Measurements from ENCODE around the gene ARL3.

ARL3 gene

DNA sequence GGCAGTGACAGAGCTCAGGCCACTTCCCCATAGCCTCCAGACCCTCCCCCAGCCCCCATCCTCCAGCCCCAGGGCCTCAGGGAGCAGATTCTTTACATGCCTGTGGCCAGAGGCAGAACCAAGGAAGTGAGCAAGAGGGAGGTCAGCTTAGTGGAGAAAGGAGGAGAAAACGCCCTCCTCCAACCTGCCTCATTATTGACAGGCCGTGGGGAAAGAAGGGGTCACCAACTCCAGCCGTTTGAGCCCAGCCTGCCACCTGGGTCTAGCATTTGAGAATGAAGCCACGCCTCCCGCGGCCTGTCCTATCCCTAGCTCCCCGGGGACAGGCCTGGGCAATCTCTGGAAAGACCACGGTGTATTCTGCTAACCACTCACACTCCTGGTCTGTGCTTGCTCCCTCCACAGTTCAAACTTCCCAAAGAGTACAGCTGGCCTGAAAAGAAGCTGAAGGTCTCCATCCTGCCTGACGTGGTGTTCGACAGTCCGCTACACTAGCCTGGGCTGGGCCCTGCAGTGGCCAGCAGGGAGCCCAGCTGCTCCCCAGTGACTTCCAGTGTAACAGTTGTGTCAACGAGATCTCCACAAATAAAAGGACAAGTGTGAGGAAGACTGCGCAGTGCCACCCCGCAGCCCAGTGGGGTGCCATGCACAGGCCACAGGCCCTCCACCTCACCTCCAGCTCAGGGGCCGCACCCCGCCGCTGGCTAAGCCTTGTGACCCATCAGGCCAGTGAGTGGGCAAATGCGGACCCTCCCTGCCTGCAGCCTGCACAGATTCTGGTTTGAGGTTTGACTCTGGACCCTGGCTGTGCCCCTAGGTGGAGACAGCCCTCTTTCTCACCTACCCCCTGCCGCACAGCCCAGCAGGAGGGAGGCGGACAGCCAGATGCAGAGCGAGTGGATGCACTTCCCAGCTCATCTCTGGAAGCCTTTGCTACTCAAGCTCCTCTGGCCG, 84.3 kb downstream of the ARL3 start:
- TF ChIP-seq, protein P1, sequence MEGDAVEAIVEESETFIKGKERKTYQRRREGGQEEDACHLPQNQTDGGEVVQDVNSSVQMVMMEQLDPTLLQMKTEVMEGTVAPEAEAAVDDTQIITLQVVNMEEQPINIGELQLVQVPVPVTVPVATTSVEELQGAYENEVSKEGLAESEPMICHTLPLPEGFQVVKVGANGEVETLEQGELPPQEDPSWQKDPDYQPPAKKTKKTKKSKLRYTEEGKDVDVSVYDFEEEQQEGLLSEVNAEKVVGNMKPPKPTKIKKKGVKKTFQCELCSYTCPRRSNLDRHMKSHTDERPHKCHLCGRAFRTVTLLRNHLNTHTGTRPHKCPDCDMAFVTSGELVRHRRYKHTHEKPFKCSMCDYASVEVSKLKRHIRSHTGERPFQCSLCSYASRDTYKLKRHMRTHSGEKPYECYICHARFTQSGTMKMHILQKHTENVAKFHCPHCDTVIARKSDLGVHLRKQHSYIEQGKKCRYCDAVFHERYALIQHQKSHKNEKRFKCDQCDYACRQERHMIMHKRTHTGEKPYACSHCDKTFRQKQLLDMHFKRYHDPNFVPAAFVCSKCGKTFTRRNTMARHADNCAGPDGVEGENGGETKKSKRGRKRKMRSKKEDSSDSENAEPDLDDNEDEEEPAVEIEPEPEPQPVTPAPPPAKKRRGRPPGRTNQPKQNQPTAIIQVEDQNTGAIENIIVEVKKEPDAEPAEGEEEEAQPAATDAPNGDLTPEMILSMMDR (IDR thresholded peaks at IDR 0.05; ENCODE audit: low read depth, low read length) = no peak
- H3K4me3 ChIP-seq (ENCODE audit: low read depth, low read length) = no peak overlapping the region

DNA sequence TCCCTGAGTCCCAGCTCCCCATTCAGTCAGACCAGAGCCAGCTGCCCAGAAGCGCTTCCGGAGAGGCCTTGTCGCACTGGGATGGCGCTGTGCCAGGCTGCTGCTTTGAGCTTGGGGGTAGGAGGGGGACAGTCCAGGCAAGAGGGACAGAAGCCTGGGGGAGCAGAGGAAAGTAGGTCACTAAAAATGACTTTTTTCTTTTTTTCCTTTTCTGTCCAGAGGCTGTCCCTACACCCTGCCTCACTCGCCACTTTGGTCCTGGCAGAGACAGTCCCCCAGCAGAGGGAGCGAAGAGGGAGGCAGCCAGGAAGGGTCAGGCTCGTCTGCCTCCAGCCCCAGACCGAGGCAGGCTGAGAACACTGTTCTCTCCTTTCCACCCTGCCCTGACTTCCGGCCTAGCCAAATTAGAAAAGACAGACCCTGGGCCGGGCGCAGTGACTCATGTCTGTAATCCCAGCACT, 85.7 kb downstream of the ARL3 start:
- TF ChIP-seq, protein P1 (IDR thresholded peaks at IDR 0.05; ENCODE audit: low read depth, low read length) = no peak
- H3K4me3 ChIP-seq (ENCODE audit: low read depth, low read length) = no peak overlapping the region

DNA sequence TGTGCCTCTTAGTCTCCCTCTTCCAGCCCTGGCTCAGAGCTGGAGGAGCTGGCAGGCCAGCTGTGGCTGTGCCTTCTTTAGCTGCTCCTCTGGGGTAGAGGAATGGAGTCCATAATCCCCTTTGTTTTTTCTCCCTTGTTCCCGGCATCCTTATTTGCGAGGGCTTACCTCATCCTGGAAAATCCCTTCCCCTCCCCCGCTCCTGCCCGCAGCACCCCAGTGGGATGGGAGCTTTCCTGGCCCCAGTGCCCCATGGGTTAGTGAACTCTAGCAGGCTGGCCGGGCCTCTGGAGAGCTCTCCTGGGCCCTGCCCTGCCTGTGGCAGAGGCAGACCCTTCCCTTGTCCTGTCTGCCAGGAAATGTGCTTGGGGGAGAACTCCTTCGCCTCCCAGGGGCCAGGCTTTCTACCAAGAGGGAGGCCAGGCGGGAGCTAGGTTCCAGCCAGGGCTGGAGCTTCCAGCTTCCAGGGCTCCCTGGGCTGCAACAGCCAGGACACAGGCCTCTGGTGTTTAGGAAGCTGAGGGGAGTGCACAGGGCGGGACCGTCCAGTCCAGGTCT, 86.4 kb downstream of the ARL3 start:
- TF ChIP-seq, protein P1 (IDR thresholded peaks at IDR 0.05; ENCODE audit: low read depth, low read length) = no peak
- H3K4me3 ChIP-seq (ENCODE audit: low read depth, low read length) = no peak overlapping the region

DNA sequence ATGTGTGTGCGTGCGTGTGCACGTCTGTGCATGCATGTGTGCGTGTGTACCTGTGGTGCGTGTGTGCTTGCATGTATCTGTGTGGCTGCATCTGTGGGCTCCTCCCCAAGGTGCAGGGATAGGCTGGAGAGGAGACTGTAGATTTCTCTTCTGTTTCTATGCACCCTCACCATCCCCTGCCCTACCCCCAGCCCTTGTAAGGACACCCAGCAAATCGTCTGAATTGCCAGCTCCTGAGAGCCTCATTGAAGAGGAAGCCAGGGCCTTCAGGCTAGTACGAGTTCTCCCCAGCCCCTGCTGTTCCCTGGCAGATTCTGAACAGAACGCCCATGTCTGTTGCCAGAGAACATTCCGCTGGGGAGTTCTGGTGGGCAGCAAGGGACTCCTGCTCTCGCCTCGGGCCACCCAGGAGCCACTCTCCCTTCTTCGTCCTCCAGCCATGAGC, 86.9 kb downstream of the ARL3 start:
- H3K4me3 ChIP-seq (ENCODE audit: low read depth, low read length) = no peak overlapping the region
- TF ChIP-seq, protein P1 (IDR thresholded peaks at IDR 0.05; ENCODE audit: low read depth, low read length) = no peak

DNA sequence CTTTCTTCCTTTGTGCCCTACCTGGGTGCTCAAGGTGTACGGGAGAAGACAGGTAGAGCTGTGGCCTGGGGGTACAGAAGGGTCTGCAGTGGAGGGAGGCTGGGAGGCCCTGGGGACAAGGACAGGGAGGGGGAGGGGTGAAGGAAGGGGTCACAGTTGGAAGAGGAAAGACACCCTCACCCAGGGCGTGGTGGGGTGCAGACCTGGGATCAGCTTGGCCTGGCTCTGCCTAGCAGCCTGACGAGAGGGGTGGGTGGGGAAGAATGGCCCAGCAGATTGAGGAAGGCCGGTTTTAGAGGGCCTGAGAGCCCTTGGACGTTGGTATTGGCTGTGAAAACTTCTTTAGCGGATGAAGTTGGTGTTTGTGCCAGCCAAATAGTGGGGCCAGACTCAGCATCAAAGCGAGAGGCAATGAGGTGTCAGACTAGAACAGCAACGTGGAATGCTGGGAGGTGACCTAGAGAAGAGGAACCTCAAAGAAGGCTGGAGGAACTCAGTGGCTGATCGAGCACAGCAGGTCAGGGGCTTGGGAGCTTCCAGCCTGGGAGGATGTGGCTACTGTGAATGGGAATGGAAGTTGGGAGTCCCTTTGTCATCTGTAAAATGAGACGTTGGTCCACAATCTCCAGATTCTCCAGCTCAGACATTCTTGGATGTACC, 88.0 kb downstream of the ARL3 start:
- H3K4me3 ChIP-seq (ENCODE audit: low read depth, low read length) = no peak overlapping the region
- TF ChIP-seq, protein P1 (IDR thresholded peaks at IDR 0.05; ENCODE audit: low read depth, low read length) = no peak

DNA sequence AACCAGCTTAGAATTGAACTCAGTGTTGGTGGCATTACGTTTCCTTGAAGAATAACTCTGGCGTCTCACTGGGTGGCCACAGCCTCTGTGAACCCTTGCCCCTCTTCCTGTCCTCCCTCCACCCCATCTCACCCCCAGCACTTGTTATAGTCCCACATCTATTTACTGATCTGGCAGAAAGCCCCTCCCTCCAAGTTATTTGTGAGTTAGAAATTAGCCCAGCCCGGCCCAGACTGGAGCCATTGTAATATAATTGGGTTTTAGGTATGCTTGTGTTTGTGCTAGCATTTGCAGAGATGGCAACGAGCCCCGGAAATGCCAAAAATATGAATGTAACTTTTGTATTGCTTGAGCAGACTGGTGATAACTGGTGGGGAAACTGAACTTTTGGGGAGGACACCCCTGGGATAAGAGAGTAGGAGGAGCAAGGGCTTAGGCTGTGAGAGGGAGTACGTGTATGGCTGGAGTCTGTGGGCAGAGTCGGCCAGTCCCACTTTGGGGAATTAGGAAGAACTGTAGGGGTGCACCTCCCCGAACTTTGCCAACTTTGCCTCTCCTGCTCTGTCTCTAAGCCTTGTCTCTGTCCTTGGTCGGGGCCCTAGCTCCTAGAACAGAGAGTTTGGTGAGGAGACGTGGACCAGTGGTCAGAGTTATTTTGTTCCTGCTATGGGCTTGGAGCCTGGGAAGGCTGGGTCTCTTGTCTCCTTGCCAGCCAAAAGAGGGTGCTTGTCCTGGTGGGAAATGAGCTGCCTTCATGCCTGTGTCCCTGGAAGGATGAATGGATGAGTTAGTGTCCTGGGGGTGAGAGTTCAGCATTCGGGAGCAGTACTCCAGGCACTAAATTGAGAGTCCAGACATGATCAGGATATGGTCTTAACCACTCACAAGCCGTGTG, 89.2 kb downstream of the ARL3 start:
- TF ChIP-seq, protein P1 (IDR thresholded peaks at IDR 0.05; ENCODE audit: low read depth, low read length) = no peak
- no peak overlapping the region for H3K4me3 ChIP-seq (ENCODE audit: low read depth, low read length)
